ENCODE results near the gene FAM193A.
"Not testable (repeated sequence)": the region's sequence is repeated elsewhere in the genome, so short reads cannot be mapped to it uniquely, and the experiment has no call there.

Gene FAM193A

DNA sequence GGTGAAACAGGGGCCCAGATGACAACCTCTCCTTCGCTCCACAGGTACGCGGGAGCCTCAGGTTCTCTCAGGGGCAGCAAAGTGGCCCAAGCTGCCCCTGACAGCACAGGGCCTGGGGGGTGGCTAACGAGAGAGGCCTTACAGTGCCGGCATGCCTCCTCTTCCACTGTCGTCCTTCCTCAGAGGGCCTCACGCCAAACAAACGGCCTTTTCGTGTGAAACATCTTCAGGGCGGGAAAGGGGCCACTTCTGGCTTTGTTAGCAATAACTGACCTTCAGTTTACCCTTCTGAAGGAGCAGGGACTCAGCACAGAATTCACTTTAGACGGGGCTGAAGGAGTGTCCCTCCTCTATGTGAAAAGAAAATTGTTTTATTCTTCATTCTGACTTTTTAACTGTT is 21.5 kb upstream of the FAM193A start:
- DNase-seq (ENCODE audit: low read depth, low spot score): not testable (repeated sequence)

DNA sequence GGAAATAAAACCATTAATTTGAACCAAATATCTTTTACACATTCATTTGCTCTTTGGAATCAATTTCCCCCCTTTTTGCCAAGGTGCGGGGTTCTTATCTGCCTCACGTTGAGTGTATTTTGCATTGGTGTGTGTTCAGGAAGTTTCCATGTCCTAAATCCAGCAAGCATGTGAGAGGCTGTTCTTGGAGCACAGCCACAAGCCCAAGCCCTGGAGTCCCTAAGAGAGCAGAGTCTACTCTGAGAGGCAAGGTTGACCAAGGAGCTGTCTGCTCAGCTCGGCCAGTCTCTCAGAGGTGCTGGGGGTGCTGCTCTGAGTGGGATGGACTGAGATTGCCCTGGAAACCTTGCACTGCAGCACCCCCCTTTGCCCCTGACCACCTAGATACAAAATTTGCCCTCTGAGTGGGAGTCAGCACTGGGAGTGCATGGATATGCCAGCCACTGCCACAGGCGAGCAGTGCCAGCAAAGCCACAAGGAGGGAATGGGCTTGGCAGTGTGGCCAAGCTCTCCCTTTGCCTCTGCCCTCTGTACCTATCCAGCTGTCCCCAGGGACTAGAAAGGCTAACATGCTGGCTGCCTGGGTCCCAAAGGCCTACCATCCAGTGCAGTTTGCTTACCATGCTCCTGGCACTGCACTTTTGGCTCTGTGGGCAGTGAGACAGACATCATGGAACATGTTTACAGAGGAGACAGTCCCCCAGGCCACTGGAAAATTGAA is 20.5 kb upstream of the FAM193A start:
- DNase-seq (ENCODE audit: low read depth, low spot score): no peak

DNA sequence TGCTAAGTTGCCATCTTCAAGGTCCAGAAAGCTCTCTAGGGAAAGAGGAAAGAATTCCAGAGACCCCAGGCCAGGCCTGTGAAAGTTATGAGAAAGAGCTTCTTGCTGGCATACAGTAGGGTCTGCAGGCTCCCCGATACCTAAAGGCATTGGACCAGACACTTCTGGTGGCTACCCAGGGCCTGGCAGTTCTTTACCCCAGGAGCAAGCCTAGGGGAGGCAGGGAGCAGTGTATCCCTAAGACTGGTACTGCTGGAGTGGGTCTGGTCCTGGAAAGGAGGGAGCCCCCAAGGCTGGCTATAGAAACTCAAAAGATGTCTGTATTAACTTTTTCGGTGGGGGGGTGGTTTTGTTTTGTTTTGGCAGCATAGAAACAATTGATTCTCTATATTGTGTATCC is 19.8 kb upstream of the FAM193A start:
- no peak for DNase-seq (ENCODE audit: low read depth, low spot score)

DNA sequence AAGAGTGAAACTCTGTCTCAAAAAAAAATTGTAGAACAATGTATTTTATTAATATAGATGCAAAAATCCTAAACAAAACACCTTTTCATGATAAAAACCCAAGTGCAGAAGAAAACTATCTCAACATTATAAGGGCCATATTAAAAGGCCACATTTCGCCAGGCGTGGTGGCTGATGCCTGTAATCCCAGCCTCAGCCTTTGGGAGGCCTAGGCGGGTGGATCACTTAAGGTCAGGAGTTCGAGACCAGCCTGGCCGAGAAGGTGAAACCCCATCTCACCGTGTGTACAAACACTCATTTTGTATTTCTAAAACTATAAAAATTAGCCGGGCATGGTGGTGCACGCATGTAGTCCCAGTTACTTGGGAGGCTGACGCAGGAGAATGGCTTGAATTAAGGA is 9.9 kb upstream of the FAM193A start:
- no peak for DNase-seq (ENCODE audit: low read depth, low spot score)

DNA sequence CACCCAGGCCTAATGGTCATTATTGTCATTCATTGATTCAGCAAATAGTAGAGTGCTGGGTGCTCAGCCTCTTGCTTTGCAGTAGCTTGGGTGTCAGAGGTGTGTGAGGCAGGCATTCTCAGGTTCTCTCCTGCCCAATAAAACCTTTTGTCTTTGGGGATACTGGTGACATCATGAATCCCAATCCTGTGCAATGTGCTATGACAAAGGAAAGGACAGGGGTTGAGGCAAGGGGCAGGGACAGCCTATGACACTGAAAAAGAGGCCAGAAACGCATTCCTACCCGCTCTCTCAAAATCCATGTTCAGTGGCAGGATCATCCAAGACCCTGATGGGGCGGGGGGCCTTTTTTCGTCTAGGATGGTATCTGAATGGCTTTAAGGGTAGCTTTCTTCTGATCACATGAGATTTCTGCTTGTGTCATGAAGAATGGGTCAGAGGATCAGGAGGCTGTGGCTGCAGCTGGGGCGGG is 1.5 kb upstream of the FAM193A start:
- DNase-seq (ENCODE audit: low read depth, low spot score): no peak

DNA sequence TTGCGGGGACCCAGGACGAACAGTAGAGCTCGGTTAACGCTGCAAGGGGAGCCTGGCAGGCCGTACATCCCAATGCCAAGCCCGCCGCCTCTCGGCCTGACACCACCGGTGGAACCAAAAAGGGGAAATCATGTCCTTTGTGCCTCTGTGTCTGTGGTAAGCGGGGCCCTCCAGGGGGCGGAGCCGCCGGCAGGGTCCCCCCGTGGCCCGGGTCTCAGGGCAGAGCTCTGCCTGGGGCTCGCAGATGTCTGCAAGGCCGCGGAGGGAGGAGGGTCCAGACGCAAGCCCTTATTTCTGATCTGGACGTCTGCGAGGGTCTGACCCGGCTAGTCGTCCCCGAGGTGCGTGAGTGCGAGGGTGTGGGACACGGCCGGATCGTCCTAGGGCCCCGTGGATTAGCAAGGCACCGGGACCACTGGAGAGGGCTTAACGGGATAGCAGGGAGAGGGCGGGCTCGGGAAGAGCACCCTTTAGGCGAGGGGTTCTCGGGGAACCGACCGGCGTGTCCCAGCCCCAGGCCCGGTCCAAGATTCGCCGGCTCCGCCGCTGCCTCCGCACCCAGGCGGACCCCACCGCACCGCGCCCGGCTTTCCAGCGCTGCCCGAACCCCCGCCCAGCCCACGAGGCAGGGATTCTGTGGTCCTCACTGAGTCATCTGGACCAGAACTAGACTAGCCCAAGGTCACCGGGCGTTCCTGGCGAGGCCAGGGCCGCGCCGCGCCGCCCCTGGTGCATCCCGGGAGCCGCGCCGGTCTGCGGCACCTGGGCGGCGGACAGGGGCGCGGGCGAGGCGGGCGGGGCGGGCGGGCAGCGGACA is 863 bp upstream of the FAM193A start:
- no peak for DNase-seq (ENCODE audit: low read depth, low spot score)

DNA sequence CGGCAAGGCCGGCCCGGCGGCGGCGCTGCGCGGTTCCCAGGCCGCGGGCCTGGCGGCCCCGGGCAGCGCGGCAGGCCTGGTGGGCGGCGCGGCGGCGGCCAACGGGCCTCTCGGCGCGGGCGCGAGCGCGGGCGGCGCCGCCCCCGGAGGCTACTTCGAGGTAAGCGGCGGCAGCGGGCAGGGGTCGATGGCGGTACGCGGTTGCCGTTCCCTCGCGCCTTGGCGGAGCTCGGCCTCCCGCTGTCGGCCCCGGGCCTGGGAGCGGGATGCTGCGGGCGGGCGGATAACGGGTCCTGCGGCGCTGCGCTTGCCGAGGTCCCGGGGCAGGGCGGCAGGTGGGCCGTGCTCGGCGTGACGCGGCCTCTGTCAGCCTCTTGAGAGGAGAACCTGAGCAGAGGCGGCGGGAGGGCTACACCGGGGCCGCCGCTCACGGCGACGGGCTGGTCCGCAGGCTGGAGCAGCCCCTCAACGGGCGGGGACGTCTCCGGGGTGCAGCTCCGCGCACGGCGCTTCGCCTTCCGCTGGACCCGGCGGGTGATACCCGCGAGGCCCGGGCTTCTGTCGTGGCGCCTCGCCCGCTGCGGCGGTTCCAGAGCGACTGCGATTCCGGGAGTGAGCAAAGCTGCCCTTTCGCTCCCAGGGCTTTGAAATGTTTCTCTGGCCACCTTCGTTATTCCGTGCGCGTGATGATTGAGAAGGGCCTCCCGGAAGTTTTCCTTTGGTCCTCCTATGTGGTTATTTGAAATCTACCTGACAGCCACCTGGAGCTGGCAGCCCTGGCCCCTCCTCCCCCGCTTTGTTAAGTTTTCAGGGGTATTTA is 774 bp downstream of the FAM193A start:
- no peak for DNase-seq (ENCODE audit: low read depth, low spot score)

DNA sequence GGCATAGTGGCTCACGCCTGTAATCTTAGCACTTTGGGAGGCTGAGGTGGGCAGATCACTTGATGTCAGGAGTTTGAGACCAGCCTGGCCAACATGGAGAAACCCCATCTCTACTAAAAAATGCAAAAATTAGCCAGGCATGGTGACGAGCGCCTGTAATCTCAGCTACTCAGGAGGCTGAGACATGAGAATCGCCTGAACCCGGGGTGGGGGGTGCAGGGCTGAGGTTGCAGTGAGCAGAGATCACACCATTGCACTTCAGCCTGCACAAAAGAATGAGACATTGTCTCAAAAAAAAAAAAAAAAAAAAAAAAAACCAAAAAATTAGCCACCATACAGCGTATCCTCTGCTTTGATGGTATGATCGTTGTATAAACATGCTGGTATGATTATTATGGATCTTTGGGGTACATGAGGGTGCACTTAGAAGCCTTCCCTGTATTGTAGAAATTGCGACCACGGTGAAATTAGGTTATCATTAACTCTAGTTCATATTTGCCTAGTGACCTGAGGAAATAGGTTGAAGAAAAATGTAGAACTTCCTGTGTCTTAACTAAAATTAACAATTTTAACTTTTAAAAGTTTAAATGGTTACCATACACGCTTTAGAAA is 7.2 kb downstream of the FAM193A start:
- DNase-seq (ENCODE audit: low read depth, low spot score): not testable (repeated sequence)

DNA sequence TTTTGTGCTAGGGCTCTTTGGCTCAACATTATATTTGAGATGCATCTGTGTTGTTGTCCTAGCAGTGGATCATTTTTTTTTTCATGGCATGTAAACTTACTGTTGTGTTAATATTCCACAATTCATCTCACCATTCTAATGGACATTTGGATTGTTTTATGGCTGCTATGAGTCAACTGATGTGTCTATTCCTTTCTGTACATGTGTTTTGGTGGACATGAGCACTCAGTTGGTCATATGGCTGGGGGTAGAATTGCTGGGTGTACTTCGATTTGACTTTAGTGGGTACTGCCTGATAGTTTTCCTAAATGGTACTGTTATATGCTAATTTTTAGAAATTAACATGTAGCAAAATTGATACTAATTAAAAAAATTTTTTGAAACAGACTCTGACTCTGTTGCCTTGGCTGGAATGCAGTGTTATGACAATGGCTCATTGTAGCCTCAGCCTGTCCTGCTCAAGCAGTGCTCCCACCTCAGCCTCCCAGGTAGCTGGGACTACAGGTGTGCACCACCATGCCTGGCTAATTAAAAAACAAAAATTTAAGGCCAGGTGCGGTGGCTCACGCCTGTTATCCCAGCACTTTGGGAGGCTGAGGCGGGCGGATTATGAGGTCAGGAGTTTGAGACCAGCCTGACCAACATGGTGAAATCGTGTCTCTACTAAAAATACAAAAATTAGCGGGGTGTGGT is 9.0 kb downstream of the FAM193A start:
- no peak for DNase-seq (ENCODE audit: low read depth, low spot score)

DNA sequence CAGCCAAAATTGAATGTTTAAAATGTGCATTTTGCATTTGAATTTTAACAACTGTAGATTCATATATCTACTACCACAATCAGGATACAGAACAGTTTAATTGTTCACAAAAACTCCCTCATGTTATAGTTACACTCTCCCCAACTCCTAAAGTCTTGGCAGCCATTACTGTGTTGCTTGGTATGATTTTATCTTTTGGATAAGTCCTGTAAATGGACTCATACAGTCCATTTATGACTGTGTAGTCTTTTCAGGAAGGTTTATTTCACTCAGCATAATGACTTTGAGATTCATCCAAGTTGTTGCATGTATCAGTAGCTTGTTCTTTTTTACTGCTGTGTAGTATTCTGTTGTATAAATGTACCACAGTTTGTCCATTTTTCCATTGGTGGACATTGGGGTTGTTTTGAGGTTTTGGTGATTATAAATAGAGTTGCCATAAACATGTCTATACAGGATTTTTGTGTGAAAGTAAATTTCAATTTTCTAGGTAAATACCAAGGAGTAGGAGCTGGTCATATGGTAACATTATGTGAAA is 9.9 kb downstream of the FAM193A start:
- DNase-seq (ENCODE audit: low read depth, low spot score): no peak

DNA sequence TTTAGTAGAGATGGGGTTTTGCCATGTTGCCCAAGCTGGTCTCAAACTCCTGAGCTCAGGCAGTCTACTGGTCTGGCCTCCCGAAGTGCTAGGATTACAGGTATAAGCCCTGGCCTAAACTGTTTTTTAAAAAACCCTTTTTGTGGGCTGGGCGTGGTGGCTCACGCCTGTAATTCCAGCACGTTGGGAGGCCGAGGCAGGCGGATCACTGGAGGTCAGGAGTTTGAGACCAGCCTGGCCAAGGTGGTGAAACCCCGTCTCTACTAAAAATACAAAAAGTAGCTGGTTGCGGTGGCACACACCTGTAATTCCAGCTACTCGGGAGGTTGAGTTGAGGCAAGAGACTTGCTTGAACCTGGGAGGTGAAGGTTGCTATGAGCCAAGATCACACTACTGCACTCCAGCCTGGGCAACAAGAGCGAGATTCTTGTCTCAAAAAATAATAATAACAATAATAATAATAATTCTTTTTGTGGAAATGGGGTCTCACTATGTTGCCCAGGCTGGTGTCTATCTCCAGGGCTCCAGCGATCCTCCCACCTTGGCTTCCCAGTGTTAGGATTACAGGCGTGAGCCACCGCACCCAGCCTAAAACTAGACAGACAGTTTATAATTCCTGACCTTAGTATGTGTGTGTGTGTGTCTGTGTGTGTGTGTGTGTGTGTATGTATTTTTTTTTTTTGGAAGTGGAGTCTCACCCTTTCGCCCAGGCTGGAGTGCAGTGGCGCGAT is 10.7 kb downstream of the FAM193A start:
- not testable (repeated sequence) for DNase-seq (ENCODE audit: low read depth, low spot score)

DNA sequence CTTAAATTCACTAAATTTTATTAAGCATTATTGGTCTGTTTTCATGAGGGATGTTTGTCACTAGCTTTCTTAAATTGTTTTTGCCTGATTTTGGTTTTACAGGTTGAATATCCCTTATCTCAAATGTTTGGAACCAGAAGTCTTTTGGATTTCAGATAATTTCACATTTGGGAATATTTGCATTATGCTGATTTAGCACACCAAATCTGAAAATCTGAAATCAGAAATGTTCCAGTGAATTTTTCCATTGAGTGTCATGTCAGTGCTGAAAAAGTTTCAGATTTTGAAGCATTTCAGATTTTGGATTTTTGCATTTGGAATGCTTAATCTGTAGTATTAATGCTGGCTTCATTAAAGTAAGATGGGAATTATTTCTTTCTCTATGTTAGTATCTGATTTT is 14.7 kb downstream of the FAM193A start:
- no peak for DNase-seq (ENCODE audit: low read depth, low spot score)

DNA sequence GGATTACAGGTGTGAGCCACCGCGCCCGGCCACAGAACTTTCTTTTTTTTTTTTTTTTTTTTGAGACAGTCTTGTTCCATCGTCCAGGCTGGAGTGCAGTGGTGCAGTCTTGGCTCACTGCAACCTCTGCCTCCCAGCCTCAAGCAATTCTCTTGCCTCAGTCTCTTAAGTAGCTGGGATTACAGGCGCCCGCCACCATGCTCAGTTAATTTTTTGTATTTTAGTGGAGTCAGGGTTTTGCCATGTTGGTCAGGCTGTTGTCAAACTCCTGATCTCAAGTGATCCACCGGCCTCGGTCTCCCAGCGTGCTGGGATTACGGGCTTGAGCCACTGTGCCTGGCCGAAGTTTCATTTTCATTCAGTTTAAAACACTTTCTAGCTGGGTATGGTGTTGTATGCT is 16.4 kb downstream of the FAM193A start:
- no peak for DNase-seq (ENCODE audit: low read depth, low spot score)

DNA sequence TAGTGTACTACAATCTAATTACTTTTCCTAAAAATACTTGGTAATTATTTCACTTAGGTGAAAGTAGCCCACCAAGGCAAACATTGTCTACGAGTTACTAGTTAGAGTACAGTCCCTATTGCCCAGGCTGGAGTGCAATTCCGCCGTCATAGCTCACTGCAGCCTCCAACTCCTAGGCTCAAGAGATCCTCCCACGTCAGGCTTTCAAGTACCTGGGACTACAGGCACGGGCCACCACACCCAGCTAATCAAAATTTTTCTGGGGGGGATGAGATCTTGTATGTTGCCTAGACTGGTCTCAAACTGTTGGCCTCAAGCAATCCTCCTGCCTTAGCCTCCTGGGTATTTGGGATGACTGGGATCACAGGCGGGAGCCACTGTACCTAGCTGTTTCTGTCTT is 21.9 kb downstream of the FAM193A start:
- no peak for DNase-seq (ENCODE audit: low read depth, low spot score)

DNA sequence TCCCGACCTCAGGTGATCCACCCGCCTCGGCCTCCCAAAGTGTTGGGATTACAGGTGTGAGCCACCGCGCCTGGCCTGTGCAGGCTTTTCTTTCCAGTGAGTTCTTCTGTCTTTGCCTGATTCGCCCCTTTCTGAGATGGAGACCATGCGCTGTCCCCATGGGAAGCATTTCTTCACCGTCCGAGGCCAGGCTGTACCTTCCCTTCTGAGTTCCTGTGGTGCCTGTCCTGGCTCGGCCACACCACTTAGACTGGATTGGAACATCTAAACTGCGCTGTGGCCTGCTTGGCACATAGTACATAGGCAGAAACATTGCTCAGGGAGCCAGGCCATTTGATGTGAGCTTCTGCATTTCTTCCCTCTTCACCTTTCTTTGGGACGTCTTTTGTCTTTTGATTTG is 23.7 kb downstream of the FAM193A start:
- DNase-seq (ENCODE audit: low read depth, low spot score): no peak

DNA sequence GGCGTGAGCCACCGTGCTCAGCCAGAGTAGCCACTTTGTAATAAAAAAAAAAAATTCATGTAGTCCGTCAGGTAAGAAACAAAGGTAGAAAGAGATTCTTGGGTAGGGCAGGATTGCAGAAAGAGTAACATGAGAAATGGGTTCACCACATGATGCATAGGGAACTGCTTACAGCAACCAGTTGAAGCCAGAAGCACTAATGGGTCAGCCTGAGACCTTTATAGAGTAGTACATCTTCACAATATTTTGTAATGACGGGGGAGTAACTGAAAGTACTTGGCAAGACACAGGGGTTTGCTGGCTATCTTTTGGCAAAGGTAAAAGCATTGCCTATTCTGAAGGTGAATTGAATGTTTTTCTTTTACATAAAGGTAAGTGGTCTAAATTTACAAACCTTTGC is 29.1 kb downstream of the FAM193A start:
- DNase-seq (ENCODE audit: low read depth, low spot score): no peak

DNA sequence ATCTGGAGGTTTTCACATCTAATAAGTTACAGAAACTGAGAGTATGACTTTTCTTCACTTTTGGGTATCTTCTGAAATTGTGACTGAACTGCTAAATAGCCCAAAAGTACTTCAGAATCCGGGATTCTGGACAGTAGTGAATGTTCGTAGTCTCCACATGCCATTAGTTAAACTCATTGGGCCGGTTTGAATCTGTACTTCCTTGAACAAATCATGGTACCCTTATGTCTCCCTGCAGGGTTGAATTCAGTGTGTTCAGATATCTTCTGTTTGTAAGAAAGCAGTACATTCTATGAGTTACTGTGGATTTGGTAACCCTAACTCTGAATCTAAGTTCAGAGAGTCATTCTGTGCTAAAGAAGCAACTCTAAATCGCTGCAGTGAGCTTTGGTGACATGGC is 33.6 kb downstream of the FAM193A start:
- no peak for DNase-seq (ENCODE audit: low read depth, low spot score)

DNA sequence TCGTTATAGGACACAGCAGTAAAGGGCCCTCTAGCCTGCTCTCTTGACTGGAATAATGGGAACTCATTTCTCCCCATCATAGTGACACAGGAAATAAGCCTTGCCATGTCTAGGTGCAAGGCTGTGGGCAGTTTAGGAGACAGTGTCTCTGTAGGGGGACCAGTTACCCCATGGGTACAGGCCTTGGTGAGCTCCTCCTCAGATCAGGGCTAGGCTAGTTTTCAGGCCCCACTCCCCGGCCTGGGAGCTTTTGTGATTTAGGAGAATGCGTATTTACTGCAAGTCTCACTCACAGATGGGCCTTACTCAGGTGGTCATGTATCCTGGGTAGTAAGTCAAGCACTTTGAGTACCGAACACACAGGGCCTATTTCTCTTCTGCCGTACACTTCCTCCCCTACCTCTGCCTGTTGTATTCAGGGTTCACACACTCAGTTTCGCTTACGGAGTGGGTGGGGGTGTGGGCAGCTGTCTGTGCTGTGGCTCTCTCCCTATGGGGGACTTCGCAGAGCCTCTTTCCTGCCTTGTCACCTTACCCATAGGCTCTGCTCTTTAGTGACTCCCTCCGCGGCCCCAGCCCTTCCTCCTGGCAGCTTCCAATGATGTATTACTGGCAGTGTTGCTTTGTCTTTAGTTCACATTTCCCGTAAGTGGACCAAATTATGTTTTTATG is 34.2 kb downstream of the FAM193A start:
- DNase-seq (ENCODE audit: low read depth, low spot score): no peak

DNA sequence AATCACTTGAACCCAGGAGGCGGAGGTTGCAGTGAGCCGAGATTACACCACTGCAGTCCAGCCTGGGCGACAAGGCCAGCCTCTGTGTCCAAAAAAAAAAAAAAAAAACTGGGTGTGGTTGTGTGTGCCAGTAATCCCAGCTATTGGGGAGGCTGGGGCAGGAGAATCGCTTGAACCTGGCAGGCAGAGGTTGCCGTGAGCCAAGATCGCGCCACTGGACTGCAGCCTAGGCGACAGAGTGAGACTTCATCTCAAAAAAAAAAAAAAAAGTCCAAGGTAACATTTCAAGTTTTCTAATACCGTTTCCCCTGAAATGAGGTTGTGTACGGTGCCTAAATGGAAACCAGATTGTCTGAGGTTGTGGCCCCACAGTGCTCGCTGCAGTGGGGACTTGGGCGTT is 35.6 kb downstream of the FAM193A start:
- no peak for DNase-seq (ENCODE audit: low read depth, low spot score)

DNA sequence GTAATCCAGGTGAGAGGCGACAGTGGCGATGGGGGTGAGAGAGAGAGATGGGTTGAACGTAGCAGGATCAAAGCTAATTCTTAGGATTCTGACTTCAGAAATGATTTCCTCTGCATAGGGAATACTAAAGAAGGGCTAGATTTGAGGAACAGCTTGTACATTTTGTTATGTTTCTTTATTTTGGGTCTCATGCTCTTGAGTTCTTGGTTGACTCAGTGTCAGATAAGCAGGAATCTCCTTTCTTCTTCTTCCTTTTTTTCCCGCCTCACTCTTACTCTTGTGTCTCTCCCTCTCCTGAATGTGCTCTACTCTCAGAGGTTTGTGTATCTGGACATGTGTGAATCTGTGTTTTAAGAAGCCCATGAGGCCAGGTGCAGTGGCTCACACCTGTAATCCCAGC is 36.4 kb downstream of the FAM193A start:
- DNase-seq (ENCODE audit: low read depth, low spot score): no peak
